B cell (primary cell): ENCODE measurements around the gene CAMK2A. TPM values are rescaled to one million over a fixed set of nuclear protein-coding genes. Genes with fewer than 3 reads are reported as not detected.

Experiments
- ATAC-seq: fragments of 200-7000 bp; cut with Tn5 transposase; one replicate; pipeline ENCODE4 v1.10.0; 2021; ENCODE audit warnings: low read depth, mild to moderate bottlenecking, moderate number of reproducible peaks, moderate library complexity
- CTCF ChIA-PET: fragments of 350-600 bp; sonication (Branson Sonifier 250); formaldehyde crosslinking; loops from one replicate; lab custom pipeline; 2021; ENCODE audit warnings: antibody characterized with exemption, inconsistent platforms; lab: Charles Lee
- POLR2A ChIA-PET: fragments of 350-600 bp; sonication (Branson Sonifier 250); formaldehyde crosslinking; loops from one replicate; lab custom pipeline; 2021; ENCODE audit warnings: antibody characterized with exemption; lab: Charles Lee
- DNase-seq: peaks from one replicate; pipeline ENCODE4 v3.0.0; 2013
- H2AFZ ChIP-seq: 2 replicates; pipeline ENCODE4 v1.6.1; 2012; ENCODE audit warnings: mild to moderate bottlenecking, low read depth, low read length; ENCODE audit not compliant: insufficient read depth, poor library complexity, severe bottlenecking
- H3K27ac ChIP-seq, 2 donors: 1 replicate in 1 of 2; 2 replicates in 1 of 2; pipeline ENCODE4 v1.5.1; 2012 to 2013; ENCODE audit warnings: low read length in 2 of 2, mild to moderate bottlenecking in 2 of 2, moderate library complexity in 1 of 2
- H3K27me3 ChIP-seq, 4 experiments: fragments of 200-600 bp in 1 of 4; sonication (generic) in 1 of 4; replicated peaks in 1 of 4; 1 replicate in 2 of 4; 2 replicates in 2 of 4; pipeline versions ENCODE4 v1.6.1 to v1.7.0; 2013 to 2016; ENCODE audit warnings: low read length in 3 of 4, mild to moderate bottlenecking in 2 of 4, mixed read lengths in 1 of 4, moderate library complexity in 1 of 4; ENCODE audit not compliant: insufficient read depth in 4 of 4, control insufficient read depth in 3 of 4; ENCODE audit errors: control extremely low read depth in 1 of 4
- H3K36me3 ChIP-seq, 2 experiments: replicated peaks in 1 of 2; 1 replicate in 1 of 2; 2 replicates in 1 of 2; pipeline versions ENCODE4 v1.6.1 to v1.7.1; 2013; ENCODE audit warnings: low read length in 1 of 2; ENCODE audit not compliant: insufficient read depth in 2 of 2, control insufficient read depth in 1 of 2; ENCODE audit errors: control extremely low read depth in 1 of 2, extremely low read depth in 1 of 2
- H3K4me1 ChIP-seq, 2 donors: fragments of 200-600 bp in 1 of 2; sonication (generic) in 1 of 2; 1 replicate in 1 of 2; 2 replicates in 1 of 2; pipeline versions ENCODE4 v1.5.1 to v1.6.1; 2013 to 2017; ENCODE audit warnings: low read length in 2 of 2; ENCODE audit not compliant: control insufficient read depth in 2 of 2, insufficient read depth in 2 of 2
- H3K4me2 ChIP-seq: replicated peaks from 2 replicates; pipeline ENCODE3; 2012; ENCODE audit warnings: mild to moderate bottlenecking, low read depth, low read length; ENCODE audit not compliant: poor library complexity, severe bottlenecking
- H3K4me3 ChIP-seq, 5 experiments: fragments of 200-600 bp in 1 of 5; sonication (generic) in 1 of 5; 1 replicate in 3 of 5; 2 replicates in 2 of 5; pipeline versions ENCODE4 v1.5.1 to v1.7.0; 2011 to 2016; ENCODE audit warnings: low read length in 4 of 5, mild to moderate bottlenecking in 4 of 5, low read depth in 2 of 5, control low read depth in 1 of 5, moderate library complexity in 1 of 5; ENCODE audit not compliant: insufficient read depth in 1 of 5; ENCODE audit errors: control extremely low read depth in 1 of 5, extremely low read depth in 1 of 5
- H3K79me2 ChIP-seq: fragments of 200-600 bp; sonication (generic); one replicate; pipeline ENCODE4 v1.6.0; 2016; ENCODE audit warnings: low read length; ENCODE audit not compliant: control insufficient read depth, insufficient read depth
- H3K9ac ChIP-seq: fragments of 200-600 bp; sonication (generic); 2 replicates; pipeline ENCODE4 v1.6.1; 2017; ENCODE audit warnings: mild to moderate bottlenecking, low read length, moderate library complexity
- H3K9me3 ChIP-seq, 3 donors: one replicate each; pipeline versions ENCODE4 v1.6.1 to v1.7.1; 2013; ENCODE audit warnings: low read length in 2 of 3; ENCODE audit not compliant: control insufficient read depth in 2 of 3, insufficient read depth in 1 of 3; ENCODE audit errors: control extremely low read depth in 1 of 3
- H4K20me1 ChIP-seq: 2 replicates; pipeline ENCODE4 v1.6.0; 2012; ENCODE audit warnings: mild to moderate bottlenecking, low read length; ENCODE audit not compliant: insufficient read depth, control insufficient read depth, poor library complexity, severe bottlenecking
- H3K27ac Mint-ChIP-seq: one replicate; pipeline ENCODE4 v1.8.0; 2021; ENCODE audit warnings: mixed read lengths
- H3K27me3 Mint-ChIP-seq: one replicate; pipeline ENCODE4 v1.8.0; 2021; ENCODE audit warnings: mixed read lengths
- H3K4me1 Mint-ChIP-seq: one replicate; pipeline ENCODE4 v1.8.0; 2021; ENCODE audit warnings: mixed read lengths
- H3K4me3 Mint-ChIP-seq: one replicate; pipeline ENCODE4 v1.8.0; 2021; ENCODE audit warnings: mixed read lengths
- H3K9me3 Mint-ChIP-seq: one replicate; pipeline ENCODE4 v1.8.0; 2022; ENCODE audit warnings: mixed read lengths; ENCODE audit not compliant: insufficient read depth
- CTCF ChIP-seq: fragments of 200-600 bp; IDR thresholded peaks from one replicate; pipeline ENCODE4 v1.8.0; 2022; ENCODE audit warnings: antibody characterized with exemption, mild to moderate bottlenecking
- EZH2 ChIP-seq: IDR thresholded peaks from 2 replicates; pipeline ENCODE4 v1.6.1; 2012; ENCODE audit warnings: borderline replicate concordance, low read depth, mild to moderate bottlenecking, moderate library complexity, low read length; ENCODE audit not compliant: insufficient read depth, poor library complexity, severe bottlenecking
- WGBS: methylation state at CpG from one replicate; pipeline ENCODE4 v1.1.5; 2013; ENCODE audit warnings: missing lambda C conversion rate; ENCODE audit not compliant: insufficient coverage; 5-methylcytosine and 5-hydroxymethylcytosine counted together
- intact Hi-C: fragments of 100-400 bp; cut with micrococcal nuclease; formaldehyde crosslinking; loops from one replicate; pipeline ENCODE4 v1.10.0; 2022
- polyA plus RNA-seq: library from polyadenylated mRNA; depleted of rRNA; stranded (reverse); fragments of >200 nt; gene quantifications from 2 replicates; pipeline ENCODE4 v1.2.3, GENCODE V29; 2012
- total RNA-seq, 2 donors: library from RNA; stranded (reverse); fragments of 120-200 nt in 1 of 2; gene quantifications; 1 replicate in 1 of 2; 2 replicates in 1 of 2; pipeline versions ENCODE4 v1.2.3 to v1.2.4, GENCODE V29; 2013 to 2022

The CAMK2A gene
- total and polyA plus RNA-seq, 2 donors (not counting 1 experiment from before 2014, with no cell fraction given), result not detected

GRCh38 chr5:150329881-150330876 lies 40.6 kb upstream of the CAMK2A start:
- no peaks in the 10 kb centered on the region for H3K9me3 Mint-ChIP-seq
- no peaks in the 10 kb centered on the region for H3K27me3 ChIP-seq
- H3K27me3 Mint-ChIP-seq, result peaks cover 9% of the 10 kb centered on the region
- intact Hi-C loops, result no loop called here
- H3K4me3 ChIP-seq, result no peak overlapping the region
- TF ChIP-seq CTCF (no peak), EZH2 (no peak)
- ChIA-PET POLR2A (no interaction called here), CTCF (no interaction called here)
- no peaks in the 10 kb centered on the region for H4K20me1 ChIP-seq
- no peak overlapping the region for H3K4me2 ChIP-seq
- H3K4me1 Mint-ChIP-seq, result no peaks in the 10 kb centered on the region
- no peak overlapping the region for H3K4me3 Mint-ChIP-seq
- H3K9ac ChIP-seq, result no peak overlapping the region
- no peak for DNase-seq
- 76% methylated on average over 7 of the region's 17 CpGs for WGBS
- no peak overlapping the region for H2AFZ ChIP-seq
- H3K36me3 ChIP-seq, result no peaks in the 10 kb centered on the region
- no peak overlapping the region for H3K27ac Mint-ChIP-seq
- no peak for ATAC-seq
- H3K27ac ChIP-seq, result no peak overlapping the region
- H3K9me3 ChIP-seq, result no peaks in the 10 kb centered on the region
- H3K79me2 ChIP-seq, result no peaks in the 10 kb centered on the region
- H3K4me1 ChIP-seq, result no peaks in the 10 kb centered on the region

- no peaks in the 10 kb centered on the region for H3K4me1 ChIP-seq
- ChIA-PET CTCF (no interaction called here), POLR2A (no interaction called here)
- intact Hi-C loops, result no loop called here
- no peaks in the 10 kb centered on the region for H3K9me3 ChIP-seq
- no peak overlapping the region for H3K27ac ChIP-seq
- no peak overlapping the region for H3K4me3 ChIP-seq
- no peaks in the 10 kb centered on the region for H4K20me1 ChIP-seq
- Mint-ChIP-seq H3K4me3 (no peak overlapping the region), H3K27ac (no peak overlapping the region), H3K27me3 (peaks cover 9% of the 10 kb centered on the region), H3K9me3 (no peaks in the 10 kb centered on the region), H3K4me1 (no peaks in the 10 kb centered on the region)
- DNase-seq (no peak), ATAC-seq (no peak)
- H3K79me2 ChIP-seq, result no peaks in the 10 kb centered on the region
- no peak overlapping the region for H3K4me2 ChIP-seq
- TF ChIP-seq EZH2 (no peak), CTCF (no peak)
- H2AFZ ChIP-seq, result no peak overlapping the region
- H3K36me3 ChIP-seq, result no peaks in the 10 kb centered on the region
- no peak overlapping the region for H3K9ac ChIP-seq
- H3K27me3 ChIP-seq, result no peaks in the 10 kb centered on the region
- 44% methylated on average over 2 of the region's 2 CpGs for WGBS
Measured at GRCh38 chr5:150329038-150329437, 39.5 kb upstream of the CAMK2A start.
